ENCODE measurements around the gene AUTS2.

AUTS2 gene

DNA sequence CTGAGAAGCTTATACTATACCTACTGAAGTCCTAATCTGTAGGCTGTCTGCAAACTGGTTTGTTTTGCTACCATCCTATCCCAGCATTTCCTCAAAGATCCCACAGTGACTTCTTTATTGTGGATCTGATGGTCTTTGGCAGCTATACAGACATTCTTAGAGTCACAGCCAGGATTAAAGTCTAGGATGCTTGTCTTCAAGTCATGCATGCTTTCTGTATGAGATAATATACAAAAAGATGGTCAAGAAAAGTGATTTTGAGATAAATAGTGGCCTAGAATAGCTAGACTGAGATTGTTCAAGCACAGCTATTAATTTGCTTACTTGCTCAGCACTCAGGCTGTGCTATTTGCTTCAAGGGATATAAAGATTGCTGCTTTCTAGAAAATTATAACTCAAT lies 454.4 kb downstream of the AUTS2 start:
- no peak for DNase-seq
- Histone ChIP-seq H3K27ac (no peak overlapping the region), H3K4me3 (no peak overlapping the region), H3K4me1 (peaks cover 0 to 4% (median 1%) of the 10 kb centered on the region in 4 donors), H3K36me3 (no peaks in the 10 kb centered on the region), H3K27me3 (no peaks in the 10 kb centered on the region), H3K9me3 (no peaks in the 10 kb centered on the region)
- intact Hi-C loops (cut with DNase I; ENCODE audit: low total_unique reads) = no loop called here
- TF ChIP-seq, protein P1, sequence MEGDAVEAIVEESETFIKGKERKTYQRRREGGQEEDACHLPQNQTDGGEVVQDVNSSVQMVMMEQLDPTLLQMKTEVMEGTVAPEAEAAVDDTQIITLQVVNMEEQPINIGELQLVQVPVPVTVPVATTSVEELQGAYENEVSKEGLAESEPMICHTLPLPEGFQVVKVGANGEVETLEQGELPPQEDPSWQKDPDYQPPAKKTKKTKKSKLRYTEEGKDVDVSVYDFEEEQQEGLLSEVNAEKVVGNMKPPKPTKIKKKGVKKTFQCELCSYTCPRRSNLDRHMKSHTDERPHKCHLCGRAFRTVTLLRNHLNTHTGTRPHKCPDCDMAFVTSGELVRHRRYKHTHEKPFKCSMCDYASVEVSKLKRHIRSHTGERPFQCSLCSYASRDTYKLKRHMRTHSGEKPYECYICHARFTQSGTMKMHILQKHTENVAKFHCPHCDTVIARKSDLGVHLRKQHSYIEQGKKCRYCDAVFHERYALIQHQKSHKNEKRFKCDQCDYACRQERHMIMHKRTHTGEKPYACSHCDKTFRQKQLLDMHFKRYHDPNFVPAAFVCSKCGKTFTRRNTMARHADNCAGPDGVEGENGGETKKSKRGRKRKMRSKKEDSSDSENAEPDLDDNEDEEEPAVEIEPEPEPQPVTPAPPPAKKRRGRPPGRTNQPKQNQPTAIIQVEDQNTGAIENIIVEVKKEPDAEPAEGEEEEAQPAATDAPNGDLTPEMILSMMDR (IDR thresholded peaks at IDR 0.05) = no peak

DNA sequence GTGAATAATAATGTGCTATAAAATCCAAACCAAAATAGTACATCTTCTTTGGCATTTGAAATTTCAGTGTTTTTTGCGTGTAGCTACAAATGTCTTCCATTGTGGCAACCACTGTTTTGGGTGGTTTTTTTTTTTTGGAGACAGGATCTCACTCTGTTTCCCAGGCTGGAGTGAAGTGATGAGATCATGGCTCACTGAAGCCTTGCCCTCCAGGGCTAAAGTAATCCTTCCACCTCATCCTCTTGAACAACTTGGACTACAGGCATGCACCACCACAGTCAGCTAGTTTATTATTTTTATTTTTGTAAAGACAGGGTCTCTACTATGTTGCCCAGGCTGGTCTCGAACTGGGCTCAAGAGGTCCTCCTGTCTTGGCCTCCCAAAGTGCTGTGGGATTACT lies 455.1 kb downstream of the AUTS2 start:
- H3K4me1 ChIP-seq = peaks cover 0 to 4% (median 1%) of the 10 kb centered on the region in 4 donors
- intact Hi-C loops (cut with DNase I; ENCODE audit: low total_unique reads) = no loop called here
- no peaks in the 10 kb centered on the region for H3K9me3 ChIP-seq
- TF ChIP-seq, protein P1 (IDR thresholded peaks at IDR 0.05) = no peak
- no peak overlapping the region for H3K4me3 ChIP-seq
- H3K27me3 ChIP-seq = no peaks in the 10 kb centered on the region
- no peaks in the 10 kb centered on the region for H3K36me3 ChIP-seq
- no peak for DNase-seq
- no peak overlapping the region for H3K27ac ChIP-seq

DNA sequence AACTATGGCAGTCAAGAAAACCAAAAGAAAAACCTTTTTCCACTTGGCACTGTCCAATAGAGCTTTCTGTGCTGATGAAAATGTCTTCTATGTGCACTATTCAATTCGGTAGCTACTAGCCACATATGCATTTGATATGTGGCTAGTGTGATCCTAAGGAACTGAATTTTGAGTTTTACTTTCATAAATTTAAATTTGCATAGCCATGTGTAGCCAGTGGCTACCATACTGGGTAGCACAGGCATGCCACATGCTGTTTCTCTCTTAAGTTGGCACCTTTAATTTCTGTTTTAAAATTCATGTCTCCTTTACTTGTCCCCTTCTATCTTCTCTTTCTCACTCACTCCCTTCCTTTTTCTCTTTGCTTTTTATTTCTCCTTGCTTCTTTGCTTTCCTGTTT lies 455.7 kb downstream of the AUTS2 start:
- no peak for DNase-seq
- Histone ChIP-seq H3K4me1 (peaks cover 0 to 4% (median 1%) of the 10 kb centered on the region in 4 donors), H3K36me3 (no peaks in the 10 kb centered on the region), H3K9me3 (no peaks in the 10 kb centered on the region), H3K27me3 (no peaks in the 10 kb centered on the region), H3K4me3 (no peak overlapping the region), H3K27ac (no peak overlapping the region)
- intact Hi-C loops (cut with DNase I; ENCODE audit: low total_unique reads) = no loop called here
- TF ChIP-seq, protein P1 (IDR thresholded peaks at IDR 0.05) = no peak

DNA sequence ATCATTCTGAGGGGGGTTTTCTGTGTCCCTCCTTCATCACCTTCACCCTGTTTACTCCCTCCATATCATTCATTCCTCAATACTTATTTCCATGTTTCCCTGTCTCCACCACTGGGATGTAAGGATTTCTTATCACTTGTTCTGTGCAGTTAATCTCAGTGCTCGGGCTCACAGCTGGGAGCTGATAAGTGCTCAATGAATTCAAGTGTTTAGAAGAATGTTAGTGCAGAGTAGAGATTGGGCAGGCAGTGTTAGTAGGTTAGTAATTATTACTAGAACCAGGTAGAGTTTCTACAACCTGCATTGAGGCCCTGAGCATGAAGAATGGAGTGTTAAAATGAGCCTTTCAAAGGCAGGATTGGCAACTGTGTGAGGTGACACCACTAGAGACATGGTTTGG lies 458.1 kb downstream of the AUTS2 start:
- no peaks in the 10 kb centered on the region for H3K27me3 ChIP-seq
- no peaks in the 10 kb centered on the region for H3K9me3 ChIP-seq
- intact Hi-C loops (cut with DNase I; ENCODE audit: low total_unique reads) = no loop called here
- no peak for DNase-seq
- no peak overlapping the region for H3K27ac ChIP-seq
- H3K4me3 ChIP-seq = no peak overlapping the region
- peaks cover 0 to 4% (median 1%) of the 10 kb centered on the region in 4 donors for H3K4me1 ChIP-seq
- TF ChIP-seq, protein P1 (IDR thresholded peaks at IDR 0.05) = no peak
- H3K36me3 ChIP-seq = no peaks in the 10 kb centered on the region

DNA sequence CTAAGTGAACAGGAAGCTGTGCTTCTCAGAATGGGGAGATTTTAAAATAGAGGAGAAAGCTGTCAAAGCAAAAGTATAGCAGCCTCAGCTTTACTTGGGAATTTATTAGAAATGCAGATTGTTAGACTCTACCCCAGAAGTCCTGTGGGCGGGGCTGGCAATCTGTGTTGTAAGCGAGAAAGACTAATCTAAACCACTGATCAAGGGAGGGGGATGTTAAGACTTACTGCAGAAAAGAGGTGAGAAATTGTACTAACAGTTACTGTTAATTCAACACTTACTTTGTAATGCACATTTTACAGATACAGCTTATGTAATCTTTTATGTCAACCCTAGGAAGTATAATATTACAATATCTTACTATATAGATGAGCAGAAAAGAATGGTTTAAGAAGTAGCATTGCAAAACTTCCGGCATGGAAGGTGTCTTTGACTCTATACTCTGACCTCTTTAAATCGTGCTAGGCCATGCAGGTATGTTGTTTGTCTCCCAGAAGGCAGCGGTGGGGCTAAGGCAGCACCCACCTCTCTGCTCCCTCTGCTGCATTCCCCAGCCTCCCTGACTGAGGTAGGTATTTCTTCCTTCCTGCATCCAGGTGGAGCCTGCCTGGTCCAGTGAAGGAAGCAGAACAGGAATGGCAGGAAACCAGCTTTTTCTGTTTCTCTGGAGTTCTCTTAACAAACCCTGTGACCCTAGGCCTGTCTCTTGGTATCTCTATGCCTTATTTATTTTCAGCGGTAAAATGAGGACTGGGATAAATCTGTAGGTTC lies 462.2 kb downstream of the AUTS2 start:
- Histone ChIP-seq H3K27ac (no peak overlapping the region), H3K4me3 (no peak overlapping the region), H3K27me3 (no peaks in the 10 kb centered on the region), H3K9me3 (no peaks in the 10 kb centered on the region), H3K36me3 (no peaks in the 10 kb centered on the region), H3K4me1 (no peaks in the 10 kb centered on the region)
- DNase-seq = no peak
- intact Hi-C loops (cut with DNase I; ENCODE audit: low total_unique reads) = no loop called here
- TF ChIP-seq, protein P1 (IDR thresholded peaks at IDR 0.05) = no peak
